Gastrocnemius medialis (tissue), 4 donors: Measurements from ENCODE around the gene BMPER. TPM values are rescaled to one million over a fixed set of nuclear protein-coding genes. Genes with fewer than 3 reads are reported as not detected.
"Not testable (repeated sequence)": the region's sequence is repeated elsewhere in the genome, so short reads cannot be mapped to it uniquely, and the experiment has no call there.

ENCODE experiments used
- ATAC-seq, 2 donors: fragments of 150-250 bp; one replicate each; pipeline ENCODE4 v1.9.1; 2016
- DNase-seq, 2 donors: peaks; one replicate each; pipeline ENCODE4 v3.0.0-alpha.2; 2019
- H3K27ac ChIP-seq, 4 donors: fragments of 200-600 bp; sonication (generic); 1 replicate in 1 of 4; 2 replicates in 3 of 4; pipeline ENCODE4 v1.5.1; 2016 to 2018; ENCODE audit warnings: mild to moderate bottlenecking in 2 of 4, moderate library complexity in 1 of 4
- H3K27me3 ChIP-seq, 3 donors: fragments of 200-600 bp; sonication (generic) in 2 of 3; 1 replicate in 1 of 3; 2 replicates in 2 of 3; pipeline versions ENCODE4 v1.5.1 to v1.6.0; 2016 to 2019; ENCODE audit warnings: mild to moderate bottlenecking in 1 of 3, moderate library complexity in 1 of 3
- H3K36me3 ChIP-seq, 2 donors: fragments of 200-600 bp; sonication (generic) in 1 of 2; one replicate each; pipeline ENCODE4 v1.5.1; 2017 to 2018
- H3K4me1 ChIP-seq, 2 donors: fragments of 200-600 bp; sonication (generic) in 1 of 2; one replicate each; pipeline ENCODE4 v1.5.1; 2016 to 2017; ENCODE audit warnings: mild to moderate bottlenecking in 2 of 2
- H3K4me3 ChIP-seq, 4 donors: fragments of 200-600 bp; sonication (generic) in 3 of 4; 1 replicate in 1 of 4; 2 replicates in 3 of 4; pipeline ENCODE4 v1.5.1; 2016 to 2019; ENCODE audit warnings: mild to moderate bottlenecking in 2 of 4
- H3K9me3 ChIP-seq, 3 donors: fragments of 200-600 bp; sonication (generic) in 2 of 3; 1 replicate in 1 of 3; 2 replicates in 2 of 3; pipeline ENCODE4 v1.5.1; 2016 to 2019
- CTCF ChIP-seq, 5 experiments: fragments of 450-650 bp in 3 of 5; fragments of 200-600 bp in 2 of 5; sonication (generic) in 2 of 5; IDR thresholded peaks in 4 of 5; conservative IDR thresholded peaks in 1 of 5; 1 replicate in 4 of 5; 2 replicates in 1 of 5; pipeline ENCODE4 v1.5.1; 2016 to 2019; ENCODE audit warnings: antibody characterized with exemption in 5 of 5, mild to moderate bottlenecking in 3 of 5, moderate library complexity in 3 of 5
- POLR2A ChIP-seq, 2 donors: fragments of 450-650 bp; IDR thresholded peaks; one replicate each; pipeline ENCODE4 v1.6.1; 2017; ENCODE audit warnings: antibody characterized with exemption in 2 of 2, mild to moderate bottlenecking in 2 of 2, moderate library complexity in 2 of 2
- in situ Hi-C, 4 donors: fragments of 200-750 bp; cut with MboI; loops; one replicate each; pipeline versions ENCODE4 v1.15.0 to v1.8.0; 2017; ENCODE audit warnings: low sequenced_read_pairs in 4 of 4
- intact Hi-C: fragments of 100-400 bp; cut with DNase I; formaldehyde crosslinking; loops from one replicate; pipeline ENCODE4 v1.15.1; 2023; ENCODE audit warnings: low total_unique reads
- total RNA-seq, 4 donors: library from RNA; depleted of rRNA; stranded (reverse); fragments of >200 nt; gene quantifications; one replicate each; pipeline versions ENCODE4 v1.1.0 to v1.2.3, GENCODE V29; 2016

Gene BMPER
- total RNA-seq, 4 donors from 2014 or later: 1.7 to 11.0 (median 4.5) TPM

- in situ Hi-C loops: no loop called here
- Histone ChIP-seq H3K4me3 (no peak overlapping the region), H3K4me1 (peaks cover 16 to 21% of the 10 kb centered on the region in 2 donors), H3K36me3 (no peaks in the 10 kb centered on the region), H3K27me3 (no peaks in the 10 kb centered on the region), H3K9me3 (no peaks in the 10 kb centered on the region), H3K27ac (peak overlapping the region; percentile 79 to 92 (median 87))
- peak; percentile 31 to 44 for DNase-seq
- intact Hi-C loops: loop anchor here (1.0 kb wide), 1 partner anchor 69 kb away; no protein-coding TSS in a partner anchor
- TF ChIP-seq POLR2A (IDR thresholded peaks at IDR 0.05) (no peak), CTCF (IDR thresholded peaks at IDR 0.05 in 4 of 5, conservative IDR thresholded peaks at IDR 0.05 in 1 of 5) (no peak)
- peak; percentile 97 to 98 for ATAC-seq
Measured at GRCh38 chr7:34165466-34165865, 260.1 kb downstream of the BMPER start.

GRCh38 chr7:34165927-34166550, 260.7 kb downstream of the BMPER start:
- Histone ChIP-seq H3K36me3 (no peaks in the 10 kb centered on the region), H3K9me3 (no peaks in the 10 kb centered on the region), H3K4me1 (peaks cover 16 to 21% of the 10 kb centered on the region in 2 donors), H3K27ac (peak overlapping the region; percentile 79 to 92 (median 87)), H3K4me3 (no peak overlapping the region), H3K27me3 (no peaks in the 10 kb centered on the region)
- no peak for TF ChIP-seq POLR2A (IDR thresholded peaks at IDR 0.05)
- peak; percentile 72 to 89 (median 78) for TF ChIP-seq CTCF (IDR thresholded peaks at IDR 0.05 in 4 of 5, conservative IDR thresholded peaks at IDR 0.05 in 1 of 5)
- ATAC-seq (peak; percentile 68 to 79), DNase-seq (no peak)
- in situ Hi-C loops: no loop called here
- intact Hi-C loops: loop anchor here (1.0 kb wide), 3 partner anchors 32 to 75 kb away; no protein-coding TSS in a partner anchor

GRCh38 chr7:34168013-34168412, 262.7 kb downstream of the BMPER start:
- Histone ChIP-seq H3K9me3 (no peaks in the 10 kb centered on the region), H3K36me3 (no peaks in the 10 kb centered on the region), H3K27ac (no peak overlapping the region), H3K4me3 (no peak overlapping the region), H3K27me3 (no peaks in the 10 kb centered on the region), H3K4me1 (peaks cover 16 to 21% of the 10 kb centered on the region in 2 donors)
- in situ Hi-C loops (no loop called here), intact Hi-C loops (no loop called here)
- DNase-seq (no peak), ATAC-seq (no peak)
- TF ChIP-seq POLR2A (IDR thresholded peaks at IDR 0.05): no peak
- TF ChIP-seq CTCF (IDR thresholded peaks at IDR 0.05 in 4 of 5, conservative IDR thresholded peaks at IDR 0.05 in 1 of 5): no peak

GRCh38 chr7:34174688-34175616, 269.6 kb downstream of the BMPER start:
- H3K9me3 ChIP-seq, ATAC-seq, H3K4me3 ChIP-seq, H3K27me3 ChIP-seq, in situ Hi-C loops, intact Hi-C loops, H3K27ac ChIP-seq, DNase-seq, H3K36me3 ChIP-seq, H3K4me1 ChIP-seq: not testable (repeated sequence)

- in situ Hi-C loops: no loop called here
Measured at GRCh38 chr7:34175837-34176236, 270.5 kb downstream of the BMPER start.

More at GRCh38 chr7:34175837-34176236, 270.5 kb downstream of the BMPER start:
- intact Hi-C loops: no loop called here
- H3K36me3 ChIP-seq: no peaks in the 10 kb centered on the region
- H3K4me1 ChIP-seq: peaks cover 0 to 8% of the 10 kb centered on the region in 2 donors
- no peak for TF ChIP-seq POLR2A (IDR thresholded peaks at IDR 0.05)
- no peak for TF ChIP-seq CTCF (IDR thresholded peaks at IDR 0.05 in 4 of 5, conservative IDR thresholded peaks at IDR 0.05 in 1 of 5)
- no peak overlapping the region for H3K4me3 ChIP-seq
- no peak for ATAC-seq
- H3K27me3 ChIP-seq: no peaks in the 10 kb centered on the region
- H3K27ac ChIP-seq: no peak overlapping the region
- DNase-seq: no peak
- H3K9me3 ChIP-seq: no peaks in the 10 kb centered on the region
